GM21526 (cell line): ENCODE measurements around the gene RPL5.

Source experiments
- ATAC-seq: cut with Tn5 transposase; IDR thresholded peaks from one replicate; pipeline ENCODE4 v1.9.1; 2021; ENCODE audit warnings: moderate library complexity; ENCODE audit not compliant: unreplicated experiment, low FRiP score

Gene RPL5

DNA sequence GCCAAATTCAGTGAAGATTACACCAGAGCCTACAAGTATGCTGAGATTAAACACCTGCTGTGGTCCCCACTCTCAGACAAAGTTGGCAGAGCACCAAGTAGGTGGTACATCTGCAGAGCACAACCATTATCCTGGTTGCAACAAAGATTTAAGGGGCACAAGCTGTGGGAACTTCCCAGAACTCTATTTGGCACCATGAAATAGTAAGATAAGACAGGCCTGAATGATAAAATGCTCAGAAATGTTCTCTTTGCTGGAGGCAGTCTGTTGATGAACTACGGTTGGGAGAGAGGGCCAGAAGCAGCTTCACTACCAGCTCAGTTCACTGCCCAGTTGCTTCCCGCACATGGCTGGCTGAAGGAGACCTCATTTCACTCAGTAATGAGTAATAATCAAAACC is 19.9 kb downstream of the RPL5 start:
- ATAC-seq = no peak

DNA sequence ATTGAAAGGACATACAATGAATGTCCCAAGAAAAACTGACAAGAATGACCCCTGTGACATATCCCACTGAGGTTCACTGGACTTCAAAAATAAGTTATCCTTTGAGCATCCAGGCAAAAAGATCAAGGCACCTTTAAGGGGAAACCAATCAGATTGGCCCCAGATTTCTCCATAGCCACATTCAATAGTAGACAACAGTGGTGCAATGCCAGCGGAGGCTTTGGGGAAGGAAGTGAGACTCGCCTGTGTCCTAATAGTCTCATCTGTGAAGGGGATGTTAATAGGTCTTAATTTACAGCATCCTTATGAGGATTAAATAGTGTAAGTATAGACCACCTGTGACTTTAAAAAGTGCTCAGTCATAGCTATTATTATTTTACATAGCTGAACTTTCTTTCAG is 21.5 kb downstream of the RPL5 start:
- no peak for ATAC-seq

DNA sequence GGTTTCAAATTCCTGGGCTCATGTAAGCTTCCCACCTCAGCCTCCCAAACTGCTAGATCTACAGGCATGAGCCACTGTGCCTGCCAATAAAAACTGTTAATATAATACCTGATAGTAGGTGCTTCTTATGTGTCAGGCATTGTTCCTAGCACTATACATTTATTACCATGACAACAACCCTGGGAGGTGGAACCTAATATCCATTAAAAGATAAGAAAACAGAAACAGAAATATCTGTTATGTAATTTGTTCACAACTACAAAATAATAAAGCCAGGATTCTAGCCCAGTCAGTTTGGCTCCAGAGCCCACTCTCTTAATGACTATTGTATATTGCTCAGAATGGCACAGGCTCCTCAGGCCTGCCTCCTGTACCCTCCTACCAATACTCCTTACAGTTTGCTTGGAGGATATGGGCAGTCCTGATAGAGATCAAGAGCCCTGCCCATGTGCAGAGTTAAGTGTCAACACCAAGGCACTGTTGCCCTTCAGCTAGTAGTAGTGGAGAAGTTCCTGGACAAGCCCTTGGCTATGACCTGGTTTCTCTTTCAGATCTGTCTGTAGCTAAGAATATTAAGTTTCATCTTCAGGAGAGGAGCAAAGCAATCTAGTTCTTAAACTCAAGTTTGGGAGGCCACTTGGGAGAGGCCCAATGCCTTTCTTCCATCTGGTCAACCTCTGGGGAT is 22.4 kb downstream of the RPL5 start:
- ATAC-seq = no peak

DNA sequence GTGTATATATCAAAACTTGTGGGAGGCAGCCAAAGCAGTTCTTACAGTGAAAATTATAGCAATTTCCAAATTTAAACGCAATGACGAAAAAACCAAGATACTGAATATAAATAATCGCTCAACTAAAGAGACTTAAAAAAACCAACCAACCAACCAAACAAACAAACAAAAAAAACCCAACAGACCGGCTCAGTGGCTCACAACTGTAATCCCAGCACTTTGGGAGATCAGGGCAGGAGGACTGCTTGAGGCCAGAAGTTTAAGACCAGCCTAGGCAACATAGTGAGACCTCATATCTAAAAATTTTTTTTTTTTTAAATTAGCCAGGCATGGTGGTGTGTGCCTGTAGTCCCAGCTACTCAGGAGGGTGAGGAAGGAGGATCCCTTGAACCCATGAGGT is 23.4 kb downstream of the RPL5 start:
- ATAC-seq = no peak

DNA sequence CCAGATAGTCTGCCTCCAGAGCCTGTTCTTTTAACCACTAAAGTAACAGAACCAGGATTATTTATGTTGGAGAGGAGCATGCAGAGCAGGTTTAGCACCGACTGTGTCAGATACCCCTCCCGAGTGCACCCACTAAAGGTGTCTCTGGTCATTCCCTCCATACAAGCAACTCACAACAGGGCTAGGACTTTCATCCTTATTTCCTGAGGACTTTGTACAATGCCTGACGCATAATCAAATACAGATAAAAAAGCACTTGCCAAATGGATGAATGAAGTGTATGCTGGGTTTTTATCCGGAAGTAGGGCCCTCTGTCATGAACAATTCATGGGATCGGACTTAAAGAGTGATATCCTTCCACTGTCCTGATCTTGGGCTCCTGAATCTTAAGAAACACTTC is 26.0 kb downstream of the RPL5 start:
- no peak for ATAC-seq

DNA sequence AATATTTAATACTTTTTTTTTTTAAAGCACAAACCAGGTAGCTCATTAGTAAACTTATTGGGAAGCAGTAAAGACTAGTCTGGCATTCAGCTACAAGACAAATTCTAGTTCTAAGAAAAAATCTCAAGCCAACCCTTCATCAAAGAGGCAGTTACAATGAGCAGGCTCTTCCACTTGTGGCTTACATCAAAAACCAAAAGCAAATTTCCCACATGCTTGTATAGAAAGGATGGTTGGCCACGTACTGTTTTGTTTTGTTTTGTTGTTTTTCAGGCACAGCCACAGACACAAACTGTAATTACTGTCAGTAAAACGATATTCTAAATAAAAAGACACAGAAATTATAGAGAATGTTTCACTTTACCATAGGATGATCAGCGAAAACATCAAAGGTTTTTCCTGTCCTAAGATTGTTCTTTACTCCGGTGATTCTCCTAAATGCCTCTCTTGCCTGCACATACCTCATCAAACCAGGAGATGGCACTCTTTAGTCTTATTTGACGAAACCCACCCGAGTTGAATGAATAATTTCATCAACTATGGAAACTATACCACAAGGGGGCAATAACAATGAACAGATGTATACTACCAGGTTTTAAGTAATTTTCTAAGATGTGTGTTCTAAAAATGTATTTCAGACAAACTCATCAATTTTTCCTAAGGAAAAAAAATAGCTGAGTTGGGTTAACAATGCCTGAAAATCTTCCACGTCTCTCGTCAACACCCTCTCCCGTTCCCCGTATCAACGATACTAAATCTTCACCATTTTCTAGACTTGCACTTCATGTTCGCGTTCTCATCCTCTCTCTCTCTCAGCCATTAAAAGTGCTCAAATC is 26.9 kb downstream of the RPL5 start:
- ATAC-seq = peak; percentile 70

DNA sequence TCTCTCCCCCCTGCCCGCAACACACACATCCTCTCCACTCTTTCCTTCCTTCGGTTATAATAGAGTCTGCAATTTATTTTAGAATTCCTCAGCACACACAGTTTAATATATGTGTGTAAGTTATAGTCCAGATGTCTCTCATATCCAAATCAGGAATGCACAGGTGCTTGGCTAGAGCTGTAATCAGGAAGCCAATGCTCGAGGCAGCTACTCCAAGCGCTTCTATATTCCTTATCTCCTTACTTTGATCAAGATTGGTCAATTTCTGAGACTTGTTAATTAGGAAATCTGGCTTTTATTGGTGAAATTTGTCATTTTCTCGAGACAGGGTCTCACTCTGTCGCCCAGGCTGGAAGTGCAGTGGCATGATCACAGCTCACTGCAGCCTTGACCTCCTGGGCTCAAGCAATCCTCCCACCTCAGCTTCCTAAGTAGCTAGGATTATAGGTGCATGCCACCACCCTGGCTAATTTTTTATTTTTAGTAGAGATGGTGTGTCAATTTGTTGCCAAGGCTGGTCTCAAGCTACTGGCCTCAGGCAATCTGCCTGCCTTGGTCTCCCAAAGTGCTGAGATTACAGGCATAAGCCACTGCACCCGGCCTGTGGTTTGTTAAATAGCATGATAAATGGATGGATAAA is 27.7 kb downstream of the RPL5 start:
- no peak for ATAC-seq

DNA sequence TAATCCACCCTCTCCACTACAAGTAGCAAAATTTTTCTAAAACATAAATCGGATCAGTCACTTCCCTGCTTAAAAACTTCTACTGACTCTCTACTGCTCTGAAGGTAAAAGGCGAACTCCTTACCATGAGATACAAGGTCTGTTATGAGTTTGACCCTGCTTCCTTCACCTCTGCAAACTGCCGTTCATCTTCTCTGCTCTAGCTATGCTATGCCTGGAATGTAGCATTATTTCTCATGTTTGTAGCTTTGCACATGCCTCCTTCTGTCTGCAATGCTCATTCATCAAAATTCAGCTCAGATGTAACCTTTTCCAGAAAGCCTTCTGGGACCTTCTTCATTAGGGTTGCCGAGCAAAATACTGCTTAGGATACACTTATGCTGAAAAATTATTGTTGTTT is 30.8 kb downstream of the RPL5 start:
- ATAC-seq = no peak

DNA sequence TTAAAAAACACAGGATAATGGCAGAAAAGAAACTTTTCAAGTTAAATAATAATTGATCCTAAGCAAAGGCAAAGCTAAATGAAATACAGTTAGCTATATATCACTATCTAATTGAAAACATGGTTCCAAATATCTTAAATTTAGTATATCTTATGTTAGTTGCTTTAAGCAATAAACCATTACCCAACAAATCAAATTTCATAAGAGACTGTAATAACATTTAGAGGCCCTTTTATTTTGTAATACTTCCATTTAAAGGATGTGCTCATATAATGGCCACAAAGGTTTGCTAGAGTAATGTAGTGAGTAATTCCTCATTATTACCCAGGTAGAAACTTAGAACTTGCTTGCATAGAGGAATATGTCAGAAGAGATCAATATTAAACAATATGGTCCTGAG is 32.3 kb downstream of the RPL5 start:
- ATAC-seq = no peak

DNA sequence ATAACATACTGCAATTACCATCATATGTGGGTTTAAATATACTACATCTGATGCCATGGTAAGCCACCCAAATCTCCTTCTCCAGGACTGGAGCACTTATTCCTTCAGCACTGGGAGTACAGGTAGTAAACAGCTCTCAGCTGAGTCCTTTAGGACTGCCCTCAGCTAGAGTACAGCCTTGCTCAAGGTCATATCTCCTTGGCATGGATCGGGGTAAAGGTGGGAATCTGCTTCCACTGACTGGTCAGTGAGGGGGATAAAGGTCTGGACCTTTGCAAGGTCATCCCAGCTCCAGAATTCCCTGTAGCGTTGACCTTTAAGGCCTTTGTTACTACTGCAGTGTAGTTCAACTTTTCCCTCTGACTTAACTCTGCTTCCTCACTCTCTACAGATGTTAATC is 38.8 kb downstream of the RPL5 start:
- no peak for ATAC-seq

DNA sequence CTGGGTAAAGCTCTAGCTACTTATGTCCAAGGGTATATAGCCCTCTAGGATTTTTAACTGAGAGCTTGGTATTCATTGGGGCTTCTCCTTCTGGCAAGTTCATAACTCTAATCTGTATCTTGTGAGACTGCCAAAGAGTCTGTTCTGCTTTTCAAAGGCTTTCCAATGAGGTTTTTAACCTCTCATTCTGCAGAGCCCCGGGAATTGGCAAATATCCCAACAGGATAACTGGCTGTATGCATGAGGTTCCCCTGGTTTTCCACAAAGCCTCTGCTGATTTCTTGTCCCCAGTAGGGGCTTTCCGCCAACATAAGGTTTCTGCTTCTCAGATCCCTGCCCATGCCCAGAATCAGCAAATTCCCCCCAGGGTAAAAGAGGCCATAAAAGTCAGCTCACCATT is 40.9 kb downstream of the RPL5 start:
- no peak for ATAC-seq

DNA sequence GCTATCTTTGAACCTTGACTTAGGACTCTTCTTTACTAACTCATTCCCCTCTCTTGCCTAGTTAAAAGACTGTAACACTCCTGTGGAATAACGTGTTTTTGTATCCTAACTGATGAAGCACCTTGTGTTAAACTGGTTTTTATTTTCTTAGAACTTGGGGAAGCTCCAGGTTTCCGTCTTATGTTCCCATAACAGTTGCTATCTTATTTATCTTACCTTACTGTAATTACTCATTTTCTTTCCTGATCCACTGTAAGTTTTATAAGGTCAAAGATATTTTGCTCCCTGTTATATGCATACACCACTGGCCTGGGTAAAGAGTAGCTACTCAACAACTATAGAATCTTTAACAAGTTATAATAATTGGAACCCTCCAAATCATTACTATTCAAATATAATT is 43.1 kb downstream of the RPL5 start:
- no peak for ATAC-seq

DNA sequence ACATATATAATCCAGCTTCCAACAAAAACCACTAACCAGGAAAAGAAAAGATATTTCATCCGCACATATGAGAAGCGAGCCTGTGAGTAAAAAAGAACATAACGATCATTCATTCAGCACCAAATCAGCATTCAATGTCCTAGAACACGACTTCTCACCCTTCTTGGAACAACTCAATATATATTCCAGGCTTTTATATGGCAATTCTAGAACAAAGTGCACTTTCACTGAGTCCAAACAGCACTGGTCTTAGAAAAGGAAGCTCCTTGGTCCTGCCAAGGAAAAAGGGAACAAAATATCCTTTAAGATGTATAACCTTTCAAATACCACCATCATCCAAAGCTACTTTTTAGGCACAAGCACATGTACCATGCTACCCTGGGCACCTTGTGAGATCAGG is 44.5 kb downstream of the RPL5 start:
- no peak for ATAC-seq

DNA sequence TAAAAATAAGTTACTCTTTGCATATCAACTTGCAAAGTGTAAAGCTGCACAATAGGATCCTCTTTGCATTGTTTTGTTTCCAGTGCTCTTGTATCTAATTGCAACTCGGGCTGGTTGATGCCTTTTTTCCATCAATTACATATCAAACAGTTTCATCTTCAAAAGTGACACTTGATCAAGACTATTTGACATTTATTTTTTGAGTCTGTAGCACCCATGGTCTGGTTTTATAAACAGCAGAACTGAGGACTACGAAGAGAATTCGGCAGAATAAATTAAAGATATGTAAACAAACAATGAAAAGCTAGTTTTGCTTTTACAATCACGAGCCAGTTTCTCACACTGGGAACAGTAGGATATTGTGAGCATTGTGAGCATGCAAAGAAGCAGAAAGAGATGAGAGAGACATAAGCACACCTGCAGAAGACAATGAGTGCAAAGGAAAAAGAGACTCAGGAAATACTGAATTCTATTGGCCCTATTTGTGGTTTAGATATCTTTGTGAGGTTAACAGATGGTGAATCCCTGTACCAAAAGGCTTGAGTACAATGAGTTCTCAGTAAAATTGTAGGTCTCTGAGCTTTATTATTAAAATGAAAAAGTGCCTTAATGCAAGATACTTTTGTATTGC is 45.4 kb downstream of the RPL5 start:
- no peak for ATAC-seq

DNA sequence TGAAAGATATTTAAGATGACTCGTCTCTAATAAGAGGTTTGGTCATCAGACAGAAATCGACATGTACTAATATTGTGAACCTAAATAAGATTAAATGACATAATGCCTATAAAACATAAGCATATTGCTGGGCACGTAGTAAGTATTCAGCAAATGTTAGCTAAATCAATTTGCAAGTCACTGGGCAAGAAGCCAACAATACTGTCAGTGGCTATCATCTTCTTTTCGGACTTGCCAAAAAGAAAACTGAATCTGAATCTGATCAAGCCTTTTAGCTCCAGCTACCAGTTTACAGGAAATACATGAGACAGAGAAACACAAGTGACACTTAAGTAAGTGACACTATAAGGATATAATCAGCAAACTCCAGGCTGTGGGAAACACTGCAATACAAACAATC is 46.0 kb downstream of the RPL5 start:
- ATAC-seq = no peak

DNA sequence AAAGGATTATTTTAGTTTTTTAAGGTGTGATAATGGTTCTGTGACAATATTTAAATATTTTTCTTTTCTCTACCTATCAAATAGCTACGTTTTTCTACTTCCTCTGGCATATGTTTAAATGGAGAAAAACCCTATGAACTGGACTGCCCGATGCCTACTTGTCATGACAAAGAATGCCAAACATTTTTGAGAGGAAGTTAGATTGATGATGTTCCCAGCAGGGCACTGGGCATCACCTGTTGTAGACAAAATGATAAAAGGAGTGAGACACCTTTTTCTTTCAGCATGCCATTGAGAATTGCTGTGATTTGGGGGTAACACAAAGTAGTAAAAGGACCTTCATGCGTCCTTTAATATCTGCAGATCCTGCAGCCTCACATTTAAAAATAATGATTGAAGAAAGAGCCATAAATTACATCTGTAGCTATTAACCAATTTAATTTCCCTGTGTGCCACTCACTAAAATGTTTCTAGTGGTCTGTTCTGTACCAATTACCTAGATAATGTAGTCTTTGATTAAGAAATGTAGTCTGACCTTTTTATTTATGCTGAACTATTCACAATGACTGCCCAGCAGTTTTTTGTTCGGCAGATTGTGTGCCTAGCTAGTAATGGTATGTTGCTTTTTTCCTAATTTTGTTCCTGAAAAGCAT is 47.6 kb downstream of the RPL5 start:
- no peak for ATAC-seq

DNA sequence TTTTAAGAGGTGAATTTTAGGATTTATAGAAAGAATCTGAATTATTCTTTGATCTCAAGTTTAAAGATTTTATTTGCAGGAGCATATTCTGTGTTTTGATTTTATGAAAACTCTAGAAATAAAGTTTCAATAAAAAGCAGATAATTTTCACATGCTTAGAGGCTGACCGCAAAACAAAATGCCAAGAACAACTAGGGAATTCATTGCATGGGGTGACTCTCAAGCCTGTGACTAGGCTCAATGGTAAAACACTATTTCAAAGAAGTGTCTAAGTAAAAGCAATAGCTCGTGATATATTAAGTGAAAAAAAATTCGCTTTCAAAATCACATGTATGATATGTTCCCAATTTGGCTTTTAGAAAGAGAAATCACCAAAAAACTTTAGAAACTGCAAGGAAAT is 49.6 kb downstream of the RPL5 start:
- no peak for ATAC-seq

DNA sequence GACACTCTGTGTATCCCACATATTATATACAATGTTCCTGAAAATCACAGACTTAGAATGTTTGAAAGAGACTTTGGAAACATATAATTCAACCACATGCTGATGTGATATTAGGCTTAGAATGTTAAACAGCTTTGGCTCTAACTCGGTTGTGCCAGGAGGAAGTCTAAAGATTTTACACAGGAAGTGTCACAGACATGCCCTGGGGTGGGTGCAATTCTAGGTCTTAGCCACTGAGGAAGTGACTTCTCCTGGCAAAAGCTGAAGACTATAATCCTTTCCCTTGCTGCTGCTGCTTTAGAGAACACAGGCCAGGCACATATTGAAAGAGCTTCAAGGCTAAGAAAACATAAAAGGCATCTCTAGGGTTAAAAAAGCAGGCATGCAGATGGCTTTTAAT is 51.0 kb downstream of the RPL5 start:
- no peak for ATAC-seq

DNA sequence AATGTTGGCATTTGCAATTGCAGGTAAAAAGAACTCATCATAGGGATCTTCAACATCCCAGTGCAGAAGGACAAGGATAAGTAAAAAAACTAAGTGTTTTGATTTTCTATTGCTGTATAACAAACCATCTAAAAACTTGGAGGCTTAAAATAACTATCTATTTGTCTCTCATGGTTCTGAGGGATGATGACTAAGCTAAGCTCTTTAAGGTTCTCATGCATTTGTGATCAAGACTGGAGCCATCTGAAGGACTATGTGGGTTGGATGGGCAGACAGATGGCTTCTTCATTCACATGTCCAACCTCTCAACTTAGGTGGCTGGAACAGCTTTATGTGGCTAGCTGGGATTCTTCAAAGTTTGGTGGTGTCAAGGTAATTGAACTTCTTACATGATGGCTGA is 51.5 kb downstream of the RPL5 start:
- ATAC-seq = no peak

DNA sequence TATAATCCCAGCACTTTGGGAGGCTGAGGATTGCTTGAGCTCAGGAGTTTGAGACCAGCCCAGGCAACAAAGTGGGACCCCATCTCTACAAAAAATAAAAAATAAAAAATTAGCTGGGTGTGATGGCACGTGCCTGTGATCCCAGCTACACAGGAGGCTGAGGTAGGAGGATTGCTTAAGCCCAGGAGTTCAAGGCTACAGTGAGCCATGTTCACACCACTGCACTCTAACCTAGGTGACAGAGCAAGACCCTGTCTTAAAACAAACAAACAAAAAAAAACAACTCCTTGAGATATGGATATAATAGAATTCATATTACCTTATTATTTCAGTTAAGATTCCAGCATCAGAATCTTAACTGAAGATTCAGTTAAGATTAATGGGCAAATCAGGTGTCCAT is 52.4 kb downstream of the RPL5 start:
- ATAC-seq = no peak

DNA sequence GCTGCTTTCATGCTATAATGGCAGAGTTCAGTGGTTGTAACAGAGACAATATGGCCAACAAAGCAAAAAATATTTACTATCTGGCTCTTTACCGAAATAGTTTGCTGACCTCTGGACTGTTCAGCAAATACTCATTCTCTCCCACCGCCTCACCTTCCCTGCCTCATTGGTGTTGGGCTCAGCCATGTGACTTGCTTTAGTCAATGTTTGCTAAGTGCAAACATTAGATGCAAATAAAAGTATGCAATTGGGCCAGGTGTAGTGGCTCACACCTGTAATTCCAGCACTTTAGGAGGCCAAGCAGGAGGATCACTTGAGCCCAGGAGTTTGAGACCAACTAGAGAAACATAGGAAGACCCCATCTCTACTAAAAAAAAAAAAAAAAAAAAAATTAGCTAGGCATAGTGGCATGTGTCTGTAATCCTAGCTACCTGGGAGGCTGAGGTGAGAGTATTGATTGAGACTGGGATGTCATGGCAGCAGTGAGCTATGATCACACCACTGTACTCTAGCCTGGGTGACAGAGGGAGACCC is 55.1 kb downstream of the RPL5 start:
- no peak for ATAC-seq
